Lower leg skin (tissue), 4 donors: Measurements from ENCODE around the gene KRTAP10-3. TPM values are rescaled to one million over a fixed set of nuclear protein-coding genes. Genes with fewer than 3 reads are reported as not detected.
A peak's percentile ranks its signal among the peaks of the same experiment; 100 is the strongest.

Experiments
- DNase-seq, 2 donors: peaks; one replicate each; pipeline ENCODE4 v3.0.0-alpha.2; 2019; ENCODE audit warnings: low spot score in 2 of 2
- H3K4me3 ChIP-seq: fragments of 200-600 bp; sonication (generic); 2 replicates; pipeline ENCODE4 v1.5.1; 2017; ENCODE audit warnings: mild to moderate bottlenecking, low read depth; ENCODE audit not compliant: poor library complexity, severe bottlenecking
- POLR2A ChIP-seq, 2 donors: fragments of 450-650 bp; IDR thresholded peaks; one replicate each; pipeline ENCODE4 v1.6.1; 2016 to 2017; ENCODE audit warnings: antibody characterized with exemption in 2 of 2, mild to moderate bottlenecking in 1 of 2, moderate library complexity in 1 of 2
- WGBS, 2 donors: methylation state at CpG; one replicate each; pipeline ENCODE4 v1.1.5; 2018; 5-methylcytosine and 5-hydroxymethylcytosine counted together
- intact Hi-C: fragments of 100-400 bp; cut with DNase I; formaldehyde crosslinking; loops from one replicate; pipeline ENCODE4 v1.15.0; 2023; ENCODE audit warnings: low total_unique reads
- total RNA-seq, 4 donors: library from RNA; depleted of rRNA; stranded (reverse); fragments of >200 nt; gene quantifications; one replicate each; pipeline ENCODE4 v1.1.0, GENCODE V29; 2016
- TF ChIP-seq, protein P1 (sequence below), 3 donors: fragments of 450-650 bp; IDR thresholded peaks; one replicate each; pipeline ENCODE4 v1.5.1; 2016; ENCODE audit warnings: antibody characterized with exemption in 3 of 3, mild to moderate bottlenecking in 3 of 3, moderate library complexity in 2 of 3

Gene KRTAP10-3
- total RNA-seq, 4 donors from 2014 or later = 4.8 TPM; not detected in 3

DNA sequence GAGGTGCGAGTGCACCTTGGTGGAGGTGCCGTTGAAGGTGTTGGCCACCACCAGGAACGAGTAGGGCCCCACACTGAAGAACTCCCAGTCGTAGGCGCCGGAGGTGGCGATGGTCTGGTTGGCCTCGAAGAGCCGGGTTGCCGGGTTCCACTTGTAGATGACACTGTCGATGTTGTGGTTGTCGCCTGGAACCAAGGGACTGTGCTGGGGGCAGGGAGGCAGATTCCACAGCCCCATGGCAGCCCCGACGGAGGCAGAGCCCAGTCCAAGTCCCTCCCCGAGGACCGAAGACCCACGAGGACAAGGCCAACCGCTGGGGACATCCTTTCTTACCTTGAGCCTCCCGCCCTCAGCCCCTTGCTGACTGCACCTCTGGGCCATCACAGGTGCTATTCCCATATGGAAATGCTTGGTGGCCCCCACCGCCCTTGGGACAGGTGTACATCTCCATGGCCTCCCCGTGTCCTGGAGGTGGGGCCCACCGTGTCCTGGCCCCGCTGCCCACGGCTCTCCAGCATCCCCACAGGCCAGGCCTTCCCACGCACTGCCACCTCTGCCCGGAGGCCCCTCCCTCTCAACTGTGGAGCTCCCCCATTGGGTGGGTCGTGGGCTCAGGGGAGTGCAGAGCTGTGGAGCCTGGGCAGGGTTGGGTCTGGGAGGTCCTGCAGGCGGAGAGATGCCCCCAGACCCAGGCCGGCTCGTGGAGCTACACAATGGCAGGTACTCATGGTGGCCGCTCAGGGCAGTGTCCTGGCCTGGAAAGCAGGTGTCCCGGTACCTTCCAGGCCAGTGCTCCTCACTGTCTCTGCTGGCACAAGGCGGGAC, 36.5 kb downstream of the KRTAP10-3 start:
- intact Hi-C loops = no loop called here
- 89 to 92% methylated on average over 20 to 27 of the region's 33 CpGs for WGBS, 2 donors
- no peak overlapping the region for H3K4me3 ChIP-seq
- peak in 1 of 2 donors; percentile 76 for DNase-seq
- TF ChIP-seq, protein P1, sequence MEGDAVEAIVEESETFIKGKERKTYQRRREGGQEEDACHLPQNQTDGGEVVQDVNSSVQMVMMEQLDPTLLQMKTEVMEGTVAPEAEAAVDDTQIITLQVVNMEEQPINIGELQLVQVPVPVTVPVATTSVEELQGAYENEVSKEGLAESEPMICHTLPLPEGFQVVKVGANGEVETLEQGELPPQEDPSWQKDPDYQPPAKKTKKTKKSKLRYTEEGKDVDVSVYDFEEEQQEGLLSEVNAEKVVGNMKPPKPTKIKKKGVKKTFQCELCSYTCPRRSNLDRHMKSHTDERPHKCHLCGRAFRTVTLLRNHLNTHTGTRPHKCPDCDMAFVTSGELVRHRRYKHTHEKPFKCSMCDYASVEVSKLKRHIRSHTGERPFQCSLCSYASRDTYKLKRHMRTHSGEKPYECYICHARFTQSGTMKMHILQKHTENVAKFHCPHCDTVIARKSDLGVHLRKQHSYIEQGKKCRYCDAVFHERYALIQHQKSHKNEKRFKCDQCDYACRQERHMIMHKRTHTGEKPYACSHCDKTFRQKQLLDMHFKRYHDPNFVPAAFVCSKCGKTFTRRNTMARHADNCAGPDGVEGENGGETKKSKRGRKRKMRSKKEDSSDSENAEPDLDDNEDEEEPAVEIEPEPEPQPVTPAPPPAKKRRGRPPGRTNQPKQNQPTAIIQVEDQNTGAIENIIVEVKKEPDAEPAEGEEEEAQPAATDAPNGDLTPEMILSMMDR (IDR thresholded peaks at IDR 0.05) = no peak
- no peak for TF ChIP-seq POLR2A (IDR thresholded peaks at IDR 0.05)

DNA sequence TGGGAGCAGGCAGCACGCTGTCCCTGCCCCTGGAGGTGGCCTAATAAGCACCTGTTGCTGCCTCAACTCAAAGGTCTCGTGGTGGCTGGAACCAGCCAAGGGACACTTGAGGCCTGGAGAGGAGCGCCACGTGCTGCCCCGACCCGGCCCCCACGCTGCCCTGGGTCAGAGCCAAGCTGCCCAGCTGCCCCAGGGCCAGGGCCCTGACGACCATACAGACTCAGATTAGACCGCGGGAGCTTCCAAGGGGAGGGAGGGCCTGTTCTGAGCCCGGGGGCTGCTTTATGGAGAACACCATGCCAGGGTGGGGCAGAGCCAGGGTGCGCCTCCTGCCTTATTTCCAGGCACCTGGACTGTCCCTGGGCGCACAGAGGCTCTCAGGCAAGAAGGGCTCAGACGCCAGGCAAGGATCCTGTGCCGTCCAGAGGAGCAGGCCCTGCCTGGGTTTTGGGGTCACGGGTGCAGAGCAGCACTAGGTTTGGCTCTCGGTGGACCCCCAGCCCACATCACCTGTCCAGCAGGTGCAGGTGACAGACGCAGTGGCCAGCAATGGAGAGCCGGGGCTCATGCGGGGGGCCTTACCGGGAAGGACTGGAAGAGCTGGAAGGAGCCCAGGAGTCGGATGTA, 37.2 kb downstream of the KRTAP10-3 start:
- DNase-seq = no peak
- no peak overlapping the region for H3K4me3 ChIP-seq
- 81 to 90% methylated on average over 16 to 22 of the region's 22 CpGs for WGBS, 2 donors
- intact Hi-C loops = no loop called here
- no peak for TF ChIP-seq POLR2A (IDR thresholded peaks at IDR 0.05)
- TF ChIP-seq, protein P1 (IDR thresholded peaks at IDR 0.05) = no peak

DNA sequence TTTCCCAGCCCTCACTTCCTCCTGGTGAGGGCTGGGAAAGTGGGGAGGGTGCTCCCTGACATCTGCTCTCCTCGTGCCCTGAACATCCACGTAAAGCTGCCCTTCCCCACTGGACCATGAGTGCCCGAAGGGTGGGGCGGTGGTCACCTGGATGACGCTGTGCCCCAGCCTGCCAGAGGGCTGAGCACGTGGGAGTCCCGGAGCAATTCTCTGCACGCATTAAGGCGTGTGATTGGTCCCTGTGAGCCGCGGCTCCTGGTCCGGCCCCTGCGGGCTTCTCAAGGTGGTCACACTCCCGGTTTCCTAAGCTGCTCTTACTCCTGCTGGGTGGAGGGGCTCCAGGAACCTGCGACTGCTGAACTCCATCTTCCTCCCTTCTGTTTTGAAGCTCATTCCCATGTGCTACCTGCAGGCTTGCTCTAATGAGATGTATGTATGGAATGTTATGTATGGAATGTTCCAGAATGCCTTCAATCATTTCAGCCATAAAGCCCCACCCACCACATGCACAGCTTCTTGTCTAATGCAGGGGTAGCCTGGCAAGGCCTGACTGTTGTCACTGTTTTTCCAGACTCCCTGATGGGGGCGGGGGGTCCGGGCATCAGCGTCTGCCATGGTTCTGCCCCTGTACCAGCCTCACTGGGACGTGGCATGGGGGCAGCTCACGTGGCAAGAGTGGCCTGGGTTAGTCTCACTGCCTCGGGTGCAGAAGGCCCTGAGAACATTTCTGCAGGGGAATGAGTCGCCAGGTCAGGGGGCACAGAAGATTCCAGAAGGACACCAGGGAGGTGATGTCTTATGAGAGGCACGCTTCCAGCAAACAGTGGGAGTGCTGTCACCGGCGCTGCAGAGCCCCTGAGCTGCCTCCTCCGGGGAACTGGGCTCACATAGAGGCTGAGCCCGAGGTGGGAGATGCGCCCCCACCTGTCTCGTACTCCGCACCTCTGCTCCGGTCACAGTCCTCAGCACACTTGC, 38.0 kb downstream of the KRTAP10-3 start:
- intact Hi-C loops = no loop called here
- H3K4me3 ChIP-seq = no peak overlapping the region
- 82 to 87% methylated on average over 26 to 29 of the region's 31 CpGs for WGBS, 2 donors
- no peak for DNase-seq
- TF ChIP-seq, protein P1 (IDR thresholded peaks at IDR 0.05) = no peak
- TF ChIP-seq POLR2A (IDR thresholded peaks at IDR 0.05) = no peak

DNA sequence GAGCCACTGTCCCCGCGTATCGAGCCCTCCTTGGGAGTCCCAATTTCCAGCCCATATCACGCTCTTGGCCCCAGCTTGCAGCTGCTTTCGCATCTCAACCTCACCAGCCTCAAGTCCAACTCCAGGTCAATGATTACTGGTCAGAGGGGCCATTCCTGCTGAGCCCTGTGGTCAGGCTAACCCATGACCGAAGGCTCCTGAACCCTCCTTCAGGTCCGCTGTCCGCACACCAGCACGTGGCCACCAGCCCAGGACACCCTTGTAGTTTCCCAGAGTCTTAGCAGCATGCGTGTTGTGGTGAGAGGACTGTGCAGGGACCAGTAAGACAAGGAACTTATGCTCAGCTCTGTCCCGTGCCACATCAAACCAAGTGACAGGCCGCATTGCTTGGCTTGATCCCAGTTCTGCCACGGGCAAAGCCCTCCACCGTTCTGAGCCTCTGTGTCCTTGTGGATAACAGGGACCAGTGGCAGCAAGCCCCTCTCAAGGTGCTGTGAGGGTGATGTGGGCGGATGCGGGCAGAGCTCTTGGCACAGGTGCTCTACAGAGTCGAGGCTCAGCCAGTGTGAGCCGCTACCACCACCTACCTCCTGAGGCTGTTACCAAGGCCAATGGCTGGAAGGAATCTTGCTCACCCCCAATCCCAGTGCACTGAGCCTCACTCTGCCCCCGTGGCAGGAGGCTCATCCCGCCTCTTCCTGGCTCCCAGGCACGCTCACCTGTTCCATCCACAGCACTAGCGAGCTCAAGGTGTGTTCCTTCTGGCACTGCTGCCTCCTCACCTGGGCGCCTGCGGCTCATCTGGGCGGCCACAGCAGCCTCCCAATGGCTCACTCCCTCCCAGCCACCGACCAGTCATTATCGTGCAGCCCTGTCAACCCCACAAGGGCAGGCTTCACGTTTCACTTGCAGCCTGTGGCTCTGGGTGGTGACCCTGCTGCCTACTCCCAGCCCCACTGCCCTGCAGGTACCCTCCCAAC, 39.0 kb downstream of the KRTAP10-3 start:
- H3K4me3 ChIP-seq = no peak overlapping the region
- intact Hi-C loops = no loop called here
- WGBS, 2 donors = 70 to 78% methylated on average over 27 to 28 of the region's 28 CpGs
- no peak for DNase-seq
- TF ChIP-seq, protein P1 (IDR thresholded peaks at IDR 0.05) = no peak
- TF ChIP-seq POLR2A (IDR thresholded peaks at IDR 0.05) = no peak

DNA sequence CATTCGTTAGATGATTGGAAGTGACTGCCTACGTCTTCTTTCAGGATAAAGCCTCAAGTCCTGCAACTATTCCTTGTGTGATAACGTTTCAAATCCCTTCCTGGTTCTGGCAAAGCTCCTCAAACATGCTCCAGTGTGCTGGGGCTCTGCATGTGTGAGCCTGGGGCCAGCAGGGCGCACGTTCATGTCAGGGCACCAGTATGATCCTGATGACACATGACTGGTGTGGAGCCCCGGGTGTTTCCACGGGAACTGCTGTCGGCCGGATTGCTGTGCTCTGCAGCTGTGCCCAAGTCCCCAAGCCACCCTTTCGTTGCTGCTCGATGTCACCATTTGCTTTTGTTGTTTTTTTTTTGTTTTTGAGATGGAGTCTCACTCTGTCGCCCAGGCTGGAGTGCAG, 39.9 kb downstream of the KRTAP10-3 start:
- TF ChIP-seq POLR2A (IDR thresholded peaks at IDR 0.05) = no peak
- TF ChIP-seq, protein P1 (IDR thresholded peaks at IDR 0.05) = no peak
- WGBS, 2 donors = 50 to 59% methylated on average over 12 of the region's 12 CpGs
- DNase-seq = no peak
- intact Hi-C loops = no loop called here
- H3K4me3 ChIP-seq = no peak overlapping the region
